Stimulated activated CD4-positive, alpha-beta T cell treated with anti-CD3 and anti-CD28 coated beads, Interleukin-15, amount 100 ng/mL, for 24 hours (primary cell): ENCODE measurements around the gene BEST1.

ENCODE experiments used
- DNase-seq: peaks from one replicate; pipeline ENCODE4 v3.0.0-alpha.2; 2020

Gene BEST1

GRCh38 chr11:61916737-61917333, 33.3 kb upstream of the BEST1 start:
- DNase-seq = peak; percentile 8

GRCh38 chr11:61917334-61918109, 32.6 kb upstream of the BEST1 start, which contains the start of gene RAB3IL1:
RAB3IL1 (minus strand) TSS chr11:61917566; CDS start chr11:61917367, 199 bp downstream.
- DNase-seq = peak; percentile 40

- DNase-seq = no peak
These were observed 31.8 kb upstream of the BEST1 start for GRCh38 chr11:61918251-61918937.

- DNase-seq = no peak
These were observed 31.0 kb upstream of the BEST1 start for GRCh38 chr11:61918938-61919704.

GRCh38 chr11:61919705-61920631, 30.2 kb upstream of the BEST1 start:
- no peak for DNase-seq

GRCh38 chr11:61921446-61921845, 28.7 kb upstream of the BEST1 start:
- no peak for DNase-seq

- DNase-seq = no peak
These were observed 27.6 kb upstream of the BEST1 start for GRCh38 chr11:61922539-61922938.

GRCh38 chr11:61923166-61924063, 26.7 kb upstream of the BEST1 start:
- no peak for DNase-seq

GRCh38 chr11:61924064-61924455, 26.1 kb upstream of the BEST1 start:
- DNase-seq = no peak

GRCh38 chr11:61925736-61926135, 24.4 kb upstream of the BEST1 start:
- DNase-seq = no peak

GRCh38 chr11:61926235-61926634, 23.9 kb upstream of the BEST1 start:
- no peak for DNase-seq

GRCh38 chr11:61927501-61927900, 22.6 kb upstream of the BEST1 start:
- no peak for DNase-seq

- DNase-seq = no peak
These were observed 21.5 kb upstream of the BEST1 start for GRCh38 chr11:61928606-61929005.

- DNase-seq = no peak
These were observed 19.2 kb upstream of the BEST1 start for GRCh38 chr11:61930933-61931332.

GRCh38 chr11:61935861-61936260, 14.3 kb upstream of the BEST1 start:
- no peak for DNase-seq

- DNase-seq = no peak
These were observed 9.7 kb upstream of the BEST1 start for GRCh38 chr11:61940466-61940865.

- DNase-seq = no peak
These were observed 5.0 kb upstream of the BEST1 start for GRCh38 chr11:61945191-61945590.

GRCh38 chr11:61946894-61947293, 3.3 kb upstream of the BEST1 start:
- DNase-seq = no peak

- DNase-seq = peak; percentile 77
These were observed 2.5 kb upstream of the BEST1 start for GRCh38 chr11:61947486-61948210.

GRCh38 chr11:61948505-61948904, 1.6 kb upstream of the BEST1 start:
- DNase-seq = no peak
